ENCODE results near the gene TMEM130. TPM values are rescaled to one million over a fixed set of nuclear protein-coding genes. Genes with fewer than 3 reads are reported as not detected.
"Not testable (repeated sequence)": the region's sequence is repeated elsewhere in the genome, so short reads cannot be mapped to it uniquely, and the experiment has no call there.

Gene TMEM130
- total and polyA plus RNA-seq, 5 donors from 2014 or later: not detected

DNA sequence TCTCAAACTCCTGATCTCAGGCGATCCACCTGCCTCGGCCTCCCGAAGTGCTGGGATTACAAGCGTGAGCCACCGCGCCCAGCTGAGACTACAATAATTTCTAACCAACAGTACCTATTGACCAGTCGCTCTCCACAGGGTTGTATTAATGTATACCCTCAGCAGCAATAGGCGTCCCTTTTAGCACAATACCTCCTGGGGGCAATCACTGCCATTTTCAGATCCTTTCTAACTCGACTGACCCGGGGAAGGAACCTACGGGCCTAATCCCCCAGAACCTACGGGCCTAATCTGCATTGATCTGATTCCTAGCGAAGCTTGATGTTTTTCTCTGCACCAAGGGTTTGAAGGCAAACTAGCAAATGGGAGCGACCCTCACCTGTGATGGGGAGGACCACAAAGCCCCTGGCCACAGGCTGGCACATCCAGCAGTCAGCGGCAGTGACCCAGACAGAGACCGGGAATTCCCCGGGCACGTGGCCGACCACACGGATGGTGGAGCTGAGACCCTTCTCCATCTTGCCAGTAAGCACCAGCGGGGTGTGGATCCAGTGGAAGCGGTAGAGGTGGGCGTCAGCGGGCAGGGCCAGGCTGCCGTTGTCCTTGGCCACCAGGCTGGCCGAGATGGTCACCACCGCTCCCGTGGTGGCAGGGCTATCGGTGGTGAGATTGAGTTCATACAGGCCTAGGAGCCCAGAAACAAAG lies 6.9 kb downstream of the TMEM130 start:
- no peaks in the 10 kb centered on the region for H3K4me1 Mint-ChIP-seq
- ATAC-seq (ENCODE audit: low read depth in 2 of 2) (no peak), DNase-seq (no peak)
- no peaks in the 10 kb centered on the region for H3K4me1 ChIP-seq (ENCODE audit: control insufficient read depth, insufficient read depth, low read length, poor library complexity, severe bottlenecking)
- H3K27me3 ChIP-seq (ENCODE audit: control insufficient read depth, insufficient read depth, low read length): no peaks in the 10 kb centered on the region
- no peaks in the 10 kb centered on the region for H3K36me3 Mint-ChIP-seq
- peaks cover 36% of the 10 kb centered on the region for H3K27me3 Mint-ChIP-seq
- H3K9me3 ChIP-seq (ENCODE audit: control insufficient read depth in 2 of 2, low read length in 2 of 2): no peaks in the 10 kb centered on the region
- no peak overlapping the region for H3K27ac Mint-ChIP-seq
- H3K36me3 ChIP-seq (ENCODE audit: control insufficient read depth, insufficient read depth, low read length): no peaks in the 10 kb centered on the region
- no peak overlapping the region for H3K27ac ChIP-seq (ENCODE audit: insufficient read depth, low read length, poor library complexity, severe bottlenecking)
- H3K4me3 Mint-ChIP-seq: no peak overlapping the region
- H3K9me3 Mint-ChIP-seq: no peaks in the 10 kb centered on the region
- H3K4me3 ChIP-seq (ENCODE audit: low read depth, low read length): no peak overlapping the region

DNA sequence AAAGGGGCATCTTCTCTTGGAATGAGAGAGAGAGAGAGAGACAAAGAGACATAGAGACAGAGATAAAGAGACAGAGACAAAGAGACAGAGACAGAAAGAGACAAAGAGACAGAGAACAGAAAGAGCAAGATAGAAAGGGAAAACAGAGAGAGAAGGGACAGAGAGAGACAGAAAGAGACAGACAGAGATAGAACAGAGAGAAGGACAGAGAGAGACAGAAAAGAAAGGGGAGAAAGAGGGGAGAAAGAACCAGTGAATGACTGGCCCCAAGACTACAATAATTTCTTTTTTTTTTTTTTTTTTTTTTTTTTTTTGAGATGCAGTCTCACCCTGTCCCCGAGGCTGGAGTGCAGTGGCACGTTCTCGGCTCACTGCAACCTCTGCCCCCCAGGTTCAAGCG lies 7.6 kb downstream of the TMEM130 start:
- H3K27ac ChIP-seq (ENCODE audit: insufficient read depth, low read length, poor library complexity, severe bottlenecking): no peak overlapping the region
- no peaks in the 10 kb centered on the region for H3K36me3 Mint-ChIP-seq
- ATAC-seq (ENCODE audit: low read depth in 2 of 2): no peak
- no peaks in the 10 kb centered on the region for H3K4me1 ChIP-seq (ENCODE audit: control insufficient read depth, insufficient read depth, low read length, poor library complexity, severe bottlenecking)
- H3K4me3 ChIP-seq (ENCODE audit: low read depth, low read length): no peak overlapping the region
- DNase-seq: no peak
- H3K9me3 Mint-ChIP-seq: no peaks in the 10 kb centered on the region
- H3K36me3 ChIP-seq (ENCODE audit: control insufficient read depth, insufficient read depth, low read length): no peaks in the 10 kb centered on the region
- H3K9me3 ChIP-seq (ENCODE audit: control insufficient read depth in 2 of 2, low read length in 2 of 2): no peaks in the 10 kb centered on the region
- no peaks in the 10 kb centered on the region for H3K27me3 ChIP-seq (ENCODE audit: control insufficient read depth, insufficient read depth, low read length)
- no peak overlapping the region for H3K27ac Mint-ChIP-seq
- peaks cover 37% of the 10 kb centered on the region for H3K27me3 Mint-ChIP-seq
- no peaks in the 10 kb centered on the region for H3K4me1 Mint-ChIP-seq
- H3K4me3 Mint-ChIP-seq: no peak overlapping the region

DNA sequence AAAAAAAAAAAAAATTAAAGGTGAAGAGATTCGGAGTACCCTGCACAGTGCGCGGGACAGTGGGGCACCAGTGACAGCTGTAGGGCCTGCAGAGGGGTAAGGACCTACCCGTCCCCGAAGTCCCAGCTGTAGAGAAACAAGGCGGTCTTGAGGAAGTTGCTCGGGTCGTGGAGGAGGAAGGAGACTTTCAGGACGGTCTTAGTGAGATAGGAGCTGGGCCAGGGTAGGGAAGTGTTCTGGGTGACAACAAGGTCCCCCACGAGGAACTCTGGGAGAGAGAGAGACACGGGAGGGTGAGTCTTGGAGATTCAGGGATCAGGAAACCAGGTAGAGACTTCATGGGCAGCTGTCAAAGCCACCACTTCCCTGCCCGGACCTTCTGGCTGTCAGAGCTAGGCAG lies 9.7 kb downstream of the TMEM130 start:
- Histone ChIP-seq H3K4me1 (ENCODE audit: control insufficient read depth, insufficient read depth, low read length, poor library complexity, severe bottlenecking) (no peaks in the 10 kb centered on the region), H3K4me3 (ENCODE audit: low read depth, low read length) (no peak overlapping the region), H3K27ac (ENCODE audit: insufficient read depth, low read length, poor library complexity, severe bottlenecking) (no peak overlapping the region), H3K36me3 (ENCODE audit: control insufficient read depth, insufficient read depth, low read length) (no peaks in the 10 kb centered on the region), H3K9me3 (ENCODE audit: control insufficient read depth in 2 of 2, low read length in 2 of 2) (no peaks in the 10 kb centered on the region), H3K27me3 (ENCODE audit: control insufficient read depth, insufficient read depth, low read length) (no peaks in the 10 kb centered on the region)
- no peak for DNase-seq
- no peaks in the 10 kb centered on the region for H3K36me3 Mint-ChIP-seq
- H3K9me3 Mint-ChIP-seq: no peaks in the 10 kb centered on the region
- no peak overlapping the region for H3K27ac Mint-ChIP-seq
- no peak overlapping the region for H3K4me3 Mint-ChIP-seq
- H3K27me3 Mint-ChIP-seq: peaks cover 30% of the 10 kb centered on the region
- no peak for ATAC-seq (ENCODE audit: low read depth in 2 of 2)
- no peaks in the 10 kb centered on the region for H3K4me1 Mint-ChIP-seq

DNA sequence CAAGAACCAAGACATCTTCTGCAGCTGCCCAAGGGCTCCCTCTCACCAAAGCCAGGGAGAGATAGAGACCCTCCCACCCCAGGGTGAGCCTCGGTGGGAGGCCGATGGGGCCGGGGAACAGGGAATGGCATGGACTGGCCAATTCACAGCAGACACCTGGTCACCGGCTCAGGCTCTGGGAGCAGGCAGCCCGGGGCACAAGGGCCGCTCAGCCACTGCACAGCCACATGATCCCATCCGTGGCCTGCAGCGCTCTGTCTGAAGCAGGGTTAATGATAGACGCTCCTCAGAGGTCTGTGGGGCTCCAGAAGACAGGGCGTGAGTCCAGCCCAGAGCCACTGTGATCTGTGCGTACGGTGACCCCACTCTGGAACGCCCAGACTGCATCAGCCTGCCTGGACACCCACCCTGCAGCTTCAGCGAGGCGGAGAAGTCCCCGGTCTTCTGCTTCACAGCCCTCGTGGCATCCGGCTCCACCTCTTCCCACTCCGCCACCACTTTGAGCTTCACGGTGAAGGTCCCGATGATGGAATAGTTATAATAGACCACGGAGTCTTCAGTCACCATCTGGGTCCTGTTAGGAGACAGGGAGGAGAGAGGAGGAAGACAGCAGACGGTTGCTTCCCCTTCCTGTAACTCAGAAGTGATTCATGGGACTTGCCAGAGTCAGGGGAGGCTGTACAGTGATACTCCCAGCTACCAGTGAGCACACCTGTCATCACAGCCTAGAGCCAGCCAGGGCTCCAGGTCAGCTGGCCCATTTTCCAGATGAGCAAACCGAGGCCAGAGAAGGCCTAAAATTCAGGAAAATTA lies 14.0 kb downstream of the TMEM130 start:
- Mint-ChIP-seq H3K36me3 (no peaks in the 10 kb centered on the region), H3K27ac (no peak overlapping the region), H3K4me3 (no peak overlapping the region)

DNA sequence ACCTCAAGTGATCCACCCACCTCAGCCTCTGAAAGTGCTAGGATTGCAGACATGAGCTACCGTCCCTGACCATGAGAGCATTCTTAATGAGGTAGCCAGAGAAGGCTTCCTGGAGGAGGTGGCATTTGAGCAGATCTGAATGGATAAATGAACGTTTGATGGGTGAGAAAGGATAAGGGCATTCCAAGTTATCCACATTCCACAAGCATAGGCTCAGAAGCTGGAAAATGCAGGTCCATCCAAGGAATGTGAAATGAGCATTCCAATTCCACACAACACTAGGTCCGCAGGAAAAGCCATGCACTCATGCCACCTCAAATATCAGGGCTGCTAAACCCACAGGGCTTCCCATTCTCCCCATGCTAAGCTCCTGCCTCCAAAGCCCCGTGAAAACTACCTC lies 17.0 kb downstream of the TMEM130 start:
- no peak overlapping the region for H3K27ac Mint-ChIP-seq

More for the DNA sequence above, 14.0 kb downstream of the TMEM130 start:
- no peak for ATAC-seq (ENCODE audit: low read depth in 2 of 2)
- Histone ChIP-seq H3K4me1 (ENCODE audit: control insufficient read depth, insufficient read depth, low read length, poor library complexity, severe bottlenecking) (no peaks in the 10 kb centered on the region), H3K9me3 (ENCODE audit: control insufficient read depth in 2 of 2, low read length in 2 of 2) (no peaks in the 10 kb centered on the region), H3K27me3 (ENCODE audit: control insufficient read depth, insufficient read depth, low read length) (no peaks in the 10 kb centered on the region), H3K36me3 (ENCODE audit: control insufficient read depth, insufficient read depth, low read length) (no peaks in the 10 kb centered on the region), H3K27ac (ENCODE audit: insufficient read depth, low read length, poor library complexity, severe bottlenecking) (no peak overlapping the region), H3K4me3 (ENCODE audit: low read depth, low read length) (no peak overlapping the region)
- H3K4me1 Mint-ChIP-seq: no peaks in the 10 kb centered on the region
- H3K27me3 Mint-ChIP-seq: peaks cover 22% of the 10 kb centered on the region
- peaks cover 0 to 2% (median 0%) of the 10 kb centered on the region in 7 donors for H3K9me3 Mint-ChIP-seq
- DNase-seq: no peak

DNA sequence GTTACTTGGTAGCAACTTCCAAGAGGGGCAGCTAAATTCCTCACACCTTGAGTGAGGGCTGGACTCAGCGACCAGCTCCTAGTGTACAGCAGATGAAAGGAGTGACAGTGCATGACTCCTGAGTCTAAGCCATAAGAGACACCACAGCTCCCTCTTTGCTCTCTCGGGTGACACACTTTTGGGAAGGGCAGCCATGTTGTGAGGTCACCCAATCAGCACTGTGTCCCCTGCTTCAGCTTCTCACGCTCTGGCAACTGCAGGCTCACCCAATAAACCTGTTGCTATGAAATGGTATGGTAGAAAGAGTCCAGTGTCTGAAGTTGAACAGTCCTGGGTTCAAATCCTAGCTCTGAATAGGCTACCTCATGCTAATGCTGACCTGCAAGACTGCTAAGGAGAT lies 20.9 kb downstream of the TMEM130 start:
- ATAC-seq (ENCODE audit: low read depth in 2 of 2) (no peak), DNase-seq (no peak)
- no peaks in the 10 kb centered on the region for H3K36me3 Mint-ChIP-seq
- H3K27ac Mint-ChIP-seq: no peak overlapping the region
- peaks cover 0 to 7% (median 0%) of the 10 kb centered on the region in 7 donors for H3K9me3 Mint-ChIP-seq
- Histone ChIP-seq H3K9me3 (ENCODE audit: control insufficient read depth in 2 of 2, low read length in 2 of 2) (peaks cover 2 to 6% of the 10 kb centered on the region in 2 experiments), H3K4me3 (ENCODE audit: low read depth, low read length) (no peak overlapping the region), H3K36me3 (ENCODE audit: control insufficient read depth, insufficient read depth, low read length) (no peaks in the 10 kb centered on the region), H3K27ac (ENCODE audit: insufficient read depth, low read length, poor library complexity, severe bottlenecking) (no peak overlapping the region), H3K4me1 (ENCODE audit: control insufficient read depth, insufficient read depth, low read length, poor library complexity, severe bottlenecking) (no peaks in the 10 kb centered on the region), H3K27me3 (ENCODE audit: control insufficient read depth, insufficient read depth, low read length) (no peaks in the 10 kb centered on the region)
- peaks cover 4% of the 10 kb centered on the region for H3K27me3 Mint-ChIP-seq
- H3K4me1 Mint-ChIP-seq: no peaks in the 10 kb centered on the region
- H3K4me3 Mint-ChIP-seq: no peak overlapping the region

More for the DNA sequence above, 17.0 kb downstream of the TMEM130 start:
- no peaks in the 10 kb centered on the region for H3K4me1 Mint-ChIP-seq
- no peak overlapping the region for H3K4me3 Mint-ChIP-seq
- Histone ChIP-seq H3K4me3 (ENCODE audit: low read depth, low read length) (no peak overlapping the region), H3K27me3 (ENCODE audit: control insufficient read depth, insufficient read depth, low read length) (no peaks in the 10 kb centered on the region), H3K27ac (ENCODE audit: insufficient read depth, low read length, poor library complexity, severe bottlenecking) (no peak overlapping the region), H3K9me3 (ENCODE audit: control insufficient read depth in 2 of 2, low read length in 2 of 2) (peaks cover 2 to 6% of the 10 kb centered on the region in 2 experiments), H3K4me1 (ENCODE audit: control insufficient read depth, insufficient read depth, low read length, poor library complexity, severe bottlenecking) (no peaks in the 10 kb centered on the region), H3K36me3 (ENCODE audit: control insufficient read depth, insufficient read depth, low read length) (no peaks in the 10 kb centered on the region)
- ATAC-seq (ENCODE audit: low read depth in 2 of 2) (no peak), DNase-seq (no peak)
- peaks cover 9% of the 10 kb centered on the region for H3K27me3 Mint-ChIP-seq
- no peaks in the 10 kb centered on the region for H3K36me3 Mint-ChIP-seq
- peaks cover 0 to 7% (median 0%) of the 10 kb centered on the region in 7 donors for H3K9me3 Mint-ChIP-seq

DNA sequence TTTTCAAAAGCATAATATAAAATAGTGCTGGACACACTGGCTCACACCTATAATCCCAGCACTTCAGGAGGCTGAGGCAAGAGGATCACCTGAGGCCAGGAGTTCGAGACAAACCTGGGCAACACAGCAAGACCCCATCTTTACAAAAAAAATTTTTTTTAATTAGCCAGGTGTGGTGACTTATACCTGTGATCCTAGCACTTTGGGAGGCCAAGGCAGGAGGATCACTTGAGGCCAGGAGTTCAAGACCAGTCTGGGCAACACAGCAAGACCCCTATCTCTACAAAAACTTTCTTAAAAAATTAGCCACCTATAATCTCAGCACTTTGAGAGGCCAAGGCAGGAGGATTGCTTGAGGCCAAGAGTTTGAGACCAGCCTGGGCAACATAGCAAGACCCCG lies 27.3 kb downstream of the TMEM130 start:
- H3K27ac Mint-ChIP-seq; H3K27me3 Mint-ChIP-seq; H3K36me3 ChIP-seq (ENCODE audit: control insufficient read depth, insufficient read depth, low read length); H3K27me3 ChIP-seq (ENCODE audit: control insufficient read depth, insufficient read depth, low read length); H3K4me3 Mint-ChIP-seq; H3K36me3 Mint-ChIP-seq; H3K27ac ChIP-seq (ENCODE audit: insufficient read depth, low read length, poor library complexity, severe bottlenecking); H3K4me1 ChIP-seq (ENCODE audit: control insufficient read depth, insufficient read depth, low read length, poor library complexity, severe bottlenecking); DNase-seq; H3K4me1 Mint-ChIP-seq; H3K9me3 ChIP-seq (ENCODE audit: control insufficient read depth in 2 of 2, low read length in 2 of 2); H3K9me3 Mint-ChIP-seq; H3K4me3 ChIP-seq (ENCODE audit: low read depth, low read length); ATAC-seq (ENCODE audit: low read depth in 2 of 2): not testable (repeated sequence)

All from CD4-positive, CD25-positive, alpha-beta regulatory T cell (primary cell).